H1 (cell line): ENCODE measurements around the gene CTNNBL1. TPM values are rescaled to one million over a fixed set of nuclear protein-coding genes. Genes with fewer than 3 reads are reported as not detected.
A peak's percentile ranks its signal among the peaks of the same experiment; 100 is the strongest.

Experiments used
- CTCF ChIA-PET: fragments of 300-600 bp; sonication (Branson Sonifier 250); formaldehyde crosslinking; loops from one replicate; lab custom pipeline; 2021; ENCODE audit not compliant: partially characterized antibody; lab: Charles Lee
- POLR2A ChIA-PET: fragments of 300-600 bp; sonication (Branson Sonifier 250); formaldehyde crosslinking; loops from one replicate; lab custom pipeline; 2021; ENCODE audit warnings: inconsistent platforms; ENCODE audit not compliant: partially characterized antibody; lab: Charles Lee
- DNase-seq, 2 experiments: peaks; one replicate each; pipeline versions ENCODE4 v3.0.0 to v3.0.0-alpha.2; 2010 to 2022; ENCODE audit warnings: low spot score in 2 of 2, low read depth in 1 of 2, mixed read lengths in 1 of 2
- FAIRE-seq: peaks from 2 replicates; lab custom pipeline; 2011; peaks lifted over from hg19 to GRCh38; lab: Jason Lieb, UNC
- H2AFZ ChIP-seq: 2 replicates; pipeline ENCODE4 v1.8.1; 2012; ENCODE audit warnings: low read length, inconsistent platforms
- H2AK5ac ChIP-seq: 2 replicates; pipeline ENCODE4 v1.6.1; 2013; ENCODE audit warnings: low read depth, low read length
- H2BK120ac ChIP-seq: replicated peaks from 2 replicates; pipeline ENCODE3; 2013; ENCODE audit warnings: low read depth, low read length, inconsistent platforms
- H2BK12ac ChIP-seq: 2 replicates; pipeline ENCODE4 v1.6.1; 2013; ENCODE audit warnings: low read depth, low read length
- H2BK15ac ChIP-seq: 2 replicates; pipeline ENCODE4 v1.6.1; 2013; ENCODE audit warnings: low read length
- H2BK20ac ChIP-seq: 2 replicates; pipeline ENCODE4 v1.6.1; 2013; ENCODE audit warnings: low read length
- H2BK5ac ChIP-seq: 2 replicates; pipeline ENCODE4 v1.6.1; 2013; ENCODE audit warnings: low read depth, low read length
- H3K14ac ChIP-seq: 2 replicates; pipeline ENCODE4 v1.6.1; 2013; ENCODE audit warnings: inconsistent platforms; ENCODE audit not compliant: insufficient read length
- H3K18ac ChIP-seq: 2 replicates; pipeline ENCODE4 v1.6.1; 2013; ENCODE audit warnings: low read length; ENCODE audit errors: extremely low read depth
- H3K23ac ChIP-seq: 2 replicates; pipeline ENCODE4 v1.6.1; 2013; ENCODE audit warnings: inconsistent platforms; ENCODE audit not compliant: insufficient read length
- H3K23me2 ChIP-seq: 2 replicates; pipeline ENCODE4 v1.6.1; 2013; ENCODE audit warnings: low read depth, low read length
- H3K27ac ChIP-seq: 2 replicates; pipeline ENCODE4 v1.6.1; 2011; ENCODE audit warnings: low read depth, low read length, inconsistent platforms
- H3K27me3 ChIP-seq, 4 experiments: replicated peaks in 1 of 4; 1 replicate in 1 of 4; 2 replicates in 3 of 4; pipeline versions ENCODE4 v1.6.1 to v1.8.1; 2011 to 2013; ENCODE audit warnings: low read length in 3 of 4, mild to moderate bottlenecking in 3 of 4, inconsistent platforms in 2 of 4, mixed read lengths in 2 of 4, moderate library complexity in 1 of 4; ENCODE audit not compliant: control insufficient read depth in 3 of 4, insufficient read depth in 3 of 4; ENCODE audit errors: extremely low read depth in 1 of 4
- H3K36me3 ChIP-seq, 4 experiments: 2 replicates each; pipeline versions ENCODE4 v1.6.1 to v1.8.1; 2011 to 2013; ENCODE audit warnings: mild to moderate bottlenecking in 4 of 4, low read length in 3 of 4, moderate library complexity in 2 of 4, control low read depth in 1 of 4, inconsistent platforms in 1 of 4; ENCODE audit not compliant: insufficient read depth in 4 of 4, control insufficient read depth in 2 of 4
- H3K4ac ChIP-seq: replicated peaks from 2 replicates; pipeline ENCODE3; 2013; ENCODE audit warnings: low read length, low read depth, mixed read lengths, inconsistent platforms; ENCODE audit not compliant: insufficient read length
- H3K4me1 ChIP-seq, 4 experiments: replicated peaks in 1 of 4; 1 replicate in 1 of 4; 2 replicates in 3 of 4; pipeline versions ENCODE4 v1.6.1 to v1.8.1; 2011 to 2013; ENCODE audit warnings: low read length in 3 of 4, inconsistent platforms in 2 of 4, mixed read lengths in 1 of 4; ENCODE audit not compliant: insufficient read depth in 4 of 4, control insufficient read depth in 3 of 4
- H3K4me2 ChIP-seq, 2 experiments: 2 replicates each; pipeline versions ENCODE4 v1.6.1 to v1.8.1; 2011 to 2013; ENCODE audit warnings: low read depth in 2 of 2, low read length in 2 of 2, control low read depth in 1 of 2, inconsistent platforms in 1 of 2, mild to moderate bottlenecking in 1 of 2; ENCODE audit not compliant: insufficient read depth in 1 of 2
- H3K4me3 ChIP-seq, 4 experiments: fragments of 200-600, 300-600 bp in 1 of 4; sonication (generic), shearing (Covaris generic), sonication (Bioruptor Twin) in 1 of 4; 2 replicates each; pipeline versions ENCODE4 v1.5.1 to v1.8.1; 2011 to 2016; ENCODE audit warnings: low read length in 4 of 4, low read depth in 3 of 4, control low read depth in 2 of 4, inconsistent platforms in 2 of 4, mild to moderate bottlenecking in 2 of 4, mixed read lengths in 1 of 4, moderate library complexity in 1 of 4; ENCODE audit not compliant: insufficient read depth in 2 of 4; ENCODE audit errors: extremely low read depth in 1 of 4
- H3K56ac ChIP-seq: replicated peaks from 2 replicates; pipeline ENCODE3; 2013; ENCODE audit warnings: low read depth, mild to moderate bottlenecking, mixed read lengths, low read length, inconsistent platforms; ENCODE audit not compliant: insufficient read length
- H3K79me1 ChIP-seq: 2 replicates; pipeline ENCODE4 v1.6.1; 2013; ENCODE audit warnings: low read depth, low read length, control low read depth
- H3K79me2 ChIP-seq, 2 experiments: 2 replicates each; pipeline versions ENCODE4 v1.6.1 to v1.8.1; 2012 to 2013; ENCODE audit warnings: low read length in 2 of 2, mild to moderate bottlenecking in 2 of 2, inconsistent platforms in 1 of 2; ENCODE audit not compliant: insufficient read depth in 2 of 2, control insufficient read depth in 1 of 2
- H3K9ac ChIP-seq, 4 experiments: replicated peaks in 1 of 4; 1 replicate in 1 of 4; 2 replicates in 3 of 4; pipeline versions ENCODE4 v1.6.1 to v1.8.1; 2011 to 2013; ENCODE audit warnings: low read depth in 3 of 4, low read length in 3 of 4, control low read depth in 2 of 4, mild to moderate bottlenecking in 2 of 4, moderate library complexity in 2 of 4, inconsistent platforms in 1 of 4; ENCODE audit errors: extremely low read depth in 1 of 4
- H3K9me3 ChIP-seq, 2 experiments: 2 replicates each; pipeline versions ENCODE4 v1.6.1 to v1.8.1; 2012 to 2013; ENCODE audit warnings: mild to moderate bottlenecking in 2 of 2, moderate library complexity in 2 of 2, control low read depth in 1 of 2, inconsistent platforms in 1 of 2, low read depth in 1 of 2, low read length in 1 of 2, mixed read lengths in 1 of 2; ENCODE audit not compliant: insufficient read depth in 2 of 2
- H4K20me1 ChIP-seq, 2 experiments: replicated peaks in 1 of 2; 2 replicates each; pipeline versions ENCODE3 to v1.8.1; 2011 to 2013; ENCODE audit warnings: inconsistent platforms in 2 of 2, low read length in 2 of 2, mild to moderate bottlenecking in 1 of 2; ENCODE audit not compliant: insufficient read depth in 2 of 2, control insufficient read depth in 1 of 2
- H4K5ac ChIP-seq: 2 replicates; pipeline ENCODE4 v1.6.1; 2013; ENCODE audit warnings: low read length, low read depth, mixed read lengths, inconsistent platforms; ENCODE audit not compliant: insufficient read length
- H4K8ac ChIP-seq: 2 replicates; pipeline ENCODE4 v1.8.0; 2013; ENCODE audit warnings: mild to moderate bottlenecking, moderate library complexity, low read length, inconsistent platforms; ENCODE audit not compliant: insufficient read depth; ENCODE audit errors: extremely low read depth
- H4K91ac ChIP-seq: replicated peaks from 2 replicates; pipeline ENCODE3; 2013; ENCODE audit warnings: low read length, mixed read lengths, inconsistent platforms; ENCODE audit not compliant: insufficient read length
- CHD1 ChIP-seq: IDR thresholded peaks from 2 replicates; pipeline ENCODE4 v1.6.1; 2012; ENCODE audit warnings: low read depth, low read length, improper control_type of control experiment
- EGR1 ChIP-seq: IDR thresholded peaks from 2 replicates; pipeline ENCODE4 v1.6.1; 2011; ENCODE audit warnings: low read depth, low read length, borderline replicate concordance
- NANOG ChIP-seq: IDR thresholded peaks from 2 replicates; pipeline ENCODE4 v1.6.1; 2011; ENCODE audit warnings: low read length, low read depth, mild to moderate bottlenecking, inconsistent platforms; ENCODE audit not compliant: insufficient read depth, poor library complexity, severe bottlenecking
- POLR2A ChIP-seq, 2 experiments: IDR thresholded peaks; 1 replicate in 1 of 2; 2 replicates in 1 of 2; pipeline ENCODE4 v1.6.1; 2011; ENCODE audit warnings: low read depth in 2 of 2, low read length in 2 of 2, mild to moderate bottlenecking in 2 of 2; ENCODE audit errors: control extremely low read depth in 1 of 2
- SAP30 ChIP-seq: fragments of 300-600 bp; sonication (generic); IDR thresholded peaks from 2 replicates; pipeline ENCODE4 v1.7.1; 2012; ENCODE audit warnings: low read length, moderate library complexity, mild to moderate bottlenecking, inconsistent platforms; ENCODE audit not compliant: insufficient read depth, insufficient replicate concordance
- SIN3A ChIP-seq, 2 experiments: IDR thresholded peaks in 1 of 2; conservative IDR thresholded peaks in 1 of 2; 2 replicates each; pipeline ENCODE4 v1.6.1; 2011 to 2012; ENCODE audit warnings: low read length in 2 of 2, improper control_type of control experiment in 1 of 2, low read depth in 1 of 2, mild to moderate bottlenecking in 1 of 2
- WGBS, 2 experiments: shearing (Covaris generic) in 1 of 2; methylation state at CpG; one replicate each; pipeline versions ENCODE4 v1.1.6 to v1.1.7; 2013 to 2015; ENCODE audit warnings: low lambda C conversion rate in 2 of 2, mixed read lengths in 2 of 2, inconsistent platforms in 1 of 2, low coverage in 1 of 2, missing lambda C conversion rate in 1 of 2; ENCODE audit not compliant: insufficient replicate concordance in 2 of 2, insufficient coverage in 1 of 2, insufficient read length in 1 of 2; ENCODE audit errors: extremely low coverage in 1 of 2, missing lambda C conversion rate in 1 of 2; 5-methylcytosine and 5-hydroxymethylcytosine counted together
- polyA plus RNA-seq, 7 experiments: library from polyadenylated mRNA; depleted of rRNA in 3 of 7; stranded (reverse) in 5 of 7; unstranded in 2 of 7; fragments of >200 nt in 5 of 7; fragments of 200-250 nt in 2 of 7; gene quantifications; 1 replicate in 5 of 7; 2 replicates in 1 of 7; 4 replicates in 1 of 7; pipeline versions ENCODE4 v1.2.1 to v1.2.3, GENCODE V29; 2011 to 2013; ENCODE audit warnings: missing spikeins in 2 of 7, mixed read lengths in 2 of 7
- total RNA-seq: library from RNA; stranded (reverse); fragmentation: NEBNext Ultra II Directional; extraction: Animal tissue kit (Norgen Biotek cat#: 25700); gene quantifications from 2 replicates; pipeline ENCODE4 v1.2.1, GENCODE V29; 2021

Gene CTNNBL1
- total and polyA plus RNA-seq, 2 of the 8 experiments (the other 6 are each of a cell fraction or from before 2014, with no cell fraction given): 19.6 to 81.6 TPM

- WGBS, 2 experiments: 88% methylated on average over 24 of the region's 32 CpGs; no CpG with 5 or more reads in 1 of the 2 experiments
- FAIRE-seq: no peak
- CTCF ChIA-PET: interaction anchor here (0.9 to 1.8 kb wide), 4 partner anchors 12 to 321 kb away, joined by 3 to 7 read pairs (median 6); no protein-coding TSS in a partner anchor
Observed at GRCh38 chr20:37885593-37886503, 192.0 kb downstream of the CTNNBL1 start.

More at GRCh38 chr20:37885593-37886503, 192.0 kb downstream of the CTNNBL1 start:
- peak overlapping the region; percentile 39; the same call in 1 of the 2 replicates for H2BK12ac ChIP-seq
- no peak overlapping the region for H2AFZ ChIP-seq
- no peak overlapping the region for H2BK5ac ChIP-seq
- H3K4me2 ChIP-seq: no peak overlapping the region
- H3K79me1 ChIP-seq: no peaks in the 10 kb centered on the region
- H3K23ac ChIP-seq: no peak overlapping the region
- no peak overlapping the region for H3K14ac ChIP-seq
- H2BK15ac ChIP-seq: no peak overlapping the region
- H3K9ac ChIP-seq: no peak overlapping the region
- H4K5ac ChIP-seq: no peak overlapping the region
- no peak overlapping the region for H2BK120ac ChIP-seq
- H3K36me3 ChIP-seq: no peaks in the 10 kb centered on the region
- peaks cover 2% of the 10 kb centered on the region; the same call in 1 of the 2 replicates for H3K23me2 ChIP-seq
- H3K9me3 ChIP-seq: no peaks in the 10 kb centered on the region
- H2AK5ac ChIP-seq: no peak overlapping the region
- TF ChIP-seq NANOG (no peak), SIN3A (conservative IDR thresholded peaks at IDR 0.05 in 1 of 2, IDR thresholded peaks at IDR 0.05 in 1 of 2; ENCODE audit: low read depth in 1 of 2, low read length in 2 of 2) (no peak), EGR1 (no peak), CHD1 (no peak), POLR2A (IDR thresholded peaks at IDR 0.05; ENCODE audit: control extremely low read depth in 1 of 2, low read depth in 2 of 2, low read length in 2 of 2) (no peak), SAP30 (no peak)
- H3K4me1 ChIP-seq: peaks cover 0 to 3% (median 0%) of the 10 kb centered on the region in 4 experiments; a peak in 1 of 7 replicates
- H3K27ac ChIP-seq: no peak overlapping the region
- DNase-seq: no peak
- H3K79me2 ChIP-seq: no peaks in the 10 kb centered on the region
- no peak overlapping the region for H3K18ac ChIP-seq
- no peaks in the 10 kb centered on the region for H4K20me1 ChIP-seq
- H3K4ac ChIP-seq: no peak overlapping the region
- H4K91ac ChIP-seq: no peak overlapping the region
- H3K56ac ChIP-seq: no peak overlapping the region
- peak overlapping the region; percentile 78; the same call in 1 of the 2 replicates for H4K8ac ChIP-seq
- H3K4me3 ChIP-seq: no peak overlapping the region
- H2BK20ac ChIP-seq: no peak overlapping the region
- 0 out of 7 replicates have a peak, but pooled peaks cover 0 to 2% (median 0%) of the 10 kb centered on the region in 4 experiments for H3K27me3 ChIP-seq
- POLR2A ChIA-PET: no interaction called here
